CD4-positive, alpha-beta T cell treated with Interleukin-17A for 1 hour (primary cell): Measurements from ENCODE around the gene ZFYVE19.
A peak's percentile ranks its signal among the peaks of the same experiment; 100 is the strongest.

Experiments
- DNase-seq: peaks from one replicate; pipeline ENCODE4 v3.0.0-alpha.2; 2020

The ZFYVE19 gene

GRCh38 chr15:40823572-40824343 lies 16.9 kb downstream of the ZFYVE19 start:
- DNase-seq: no peak

- DNase-seq: no peak
These were observed 19.0 kb downstream of the ZFYVE19 start for GRCh38 chr15:40825661-40826422.

GRCh38 chr15:40826423-40827075 lies 19.7 kb downstream of the ZFYVE19 start:
- DNase-seq: no peak

- no peak for DNase-seq
These were observed 21.7 kb downstream of the ZFYVE19 start, which contains the start of gene PPP1R14D for GRCh38 chr15:40828447-40829036. PPP1R14D (minus strand) TSS chr15:40828708; CDS start chr15:40828641, 67 bp downstream.

- DNase-seq: no peak
These were observed 22.2 kb downstream of the ZFYVE19 start for GRCh38 chr15:40829115-40829514.

GRCh38 chr15:40830884-40831283 lies 24.0 kb downstream of the ZFYVE19 start:
- no peak for DNase-seq

- no peak for DNase-seq
These were observed 25.0 kb downstream of the ZFYVE19 start for GRCh38 chr15:40831861-40832260.

- DNase-seq: no peak
These were observed 26.0 kb downstream of the ZFYVE19 start for GRCh38 chr15:40832903-40833302.

GRCh38 chr15:40836020-40836419 lies 29.1 kb downstream of the ZFYVE19 start:
- DNase-seq: no peak

- DNase-seq: no peak
These were observed 31.9 kb downstream of the ZFYVE19 start for GRCh38 chr15:40838756-40839155.

GRCh38 chr15:40841741-40842140 lies 34.9 kb downstream of the ZFYVE19 start:
- DNase-seq: no peak

GRCh38 chr15:40843261-40843884 lies 36.5 kb downstream of the ZFYVE19 start:
- no peak for DNase-seq

GRCh38 chr15:40843885-40844695 lies 37.2 kb downstream of the ZFYVE19 start, which contains the start of gene SPINT1:
SPINT1 (plus strand) TSS chr15:40844048; CDS start chr15:40844555, 507 bp downstream.
- DNase-seq: peak; percentile 33

- peak; percentile 24 for DNase-seq
These were observed 37.8 kb downstream of the ZFYVE19 start for GRCh38 chr15:40844696-40845030.

GRCh38 chr15:40845036-40845435 lies 38.1 kb downstream of the ZFYVE19 start:
- no peak for DNase-seq

GRCh38 chr15:40845511-40846284 lies 38.8 kb downstream of the ZFYVE19 start:
- no peak for DNase-seq

GRCh38 chr15:40846841-40847222 lies 39.9 kb downstream of the ZFYVE19 start:
- no peak for DNase-seq

- DNase-seq: peak; percentile 10
These were observed 40.5 kb downstream of the ZFYVE19 start for GRCh38 chr15:40847223-40847961.

- no peak for DNase-seq
These were observed 43.8 kb downstream of the ZFYVE19 start for GRCh38 chr15:40850576-40851112.

GRCh38 chr15:40852529-40852928 lies 45.6 kb downstream of the ZFYVE19 start:
- DNase-seq: no peak
